MM.1S (cell line): ENCODE results near the gene PCMT1.

Experiments
- DNase-seq: peaks from one replicate; pipeline ENCODE4 v3.0.0-alpha.2; 2015
- H2AFZ ChIP-seq: fragments of 300-600 bp; sonication (generic); 2 replicates; pipeline ENCODE4 v1.6.0; 2016; ENCODE audit warnings: antibody characterized with exemption, low read length
- H3F3A ChIP-seq: fragments of 300-600 bp; sonication (generic); 2 replicates; pipeline ENCODE4 v1.6.1; 2016; ENCODE audit warnings: mild to moderate bottlenecking, antibody characterized with exemption, low read length, moderate library complexity, mixed read lengths; ENCODE audit not compliant: insufficient read depth
- H3K27ac ChIP-seq: fragments of 300-600 bp; sonication (generic); 2 replicates; pipeline ENCODE4 v1.5.1; 2016; ENCODE audit warnings: mild to moderate bottlenecking, low read length
- H3K27me3 ChIP-seq: fragments of 300-600 bp; sonication (generic); replicated peaks from 2 replicates; pipeline ENCODE4 v1.6.0; 2016; ENCODE audit warnings: low read length; ENCODE audit not compliant: insufficient read depth
- H3K36me3 ChIP-seq: fragments of 300-600 bp; sonication (generic); replicated peaks from 2 replicates; pipeline ENCODE4 v1.6.1; 2016; ENCODE audit warnings: mild to moderate bottlenecking, low read length, mixed read lengths; ENCODE audit not compliant: insufficient read depth
- H3K4me1 ChIP-seq: fragments of 300-600 bp; sonication (generic); 2 replicates; pipeline ENCODE4 v1.6.1; 2016; ENCODE audit warnings: low read length, mixed read lengths
- H3K4me2 ChIP-seq: fragments of 300-600 bp; sonication (generic); 2 replicates; pipeline ENCODE4 v1.6.0; 2016; ENCODE audit warnings: low read depth, low read length
- H3K4me3 ChIP-seq: fragments of 300-600 bp; sonication (generic); 2 replicates; pipeline ENCODE4 v1.5.1; 2016; ENCODE audit warnings: low read length, mixed read lengths
- H3K79me2 ChIP-seq: fragments of 300-600 bp; sonication (generic); 2 replicates; pipeline ENCODE4 v1.6.1; 2016; ENCODE audit warnings: mixed run types, low read length, mixed read lengths
- H3K9ac ChIP-seq: fragments of 300-600 bp; sonication (generic); 2 replicates; pipeline ENCODE4 v1.6.1; 2016; ENCODE audit warnings: low read length, mixed read lengths
- H3K9me2 ChIP-seq: fragments of 300-600 bp; sonication (generic); replicated peaks from 2 replicates; pipeline ENCODE4 v1.6.1; 2016; ENCODE audit warnings: mild to moderate bottlenecking, low read length, mixed read lengths; ENCODE audit not compliant: insufficient read depth
- H3K9me3 ChIP-seq: fragments of 300-600 bp; sonication (generic); replicated peaks from 2 replicates; pipeline ENCODE4 v1.6.1; 2016; ENCODE audit warnings: mild to moderate bottlenecking, low read length, mixed read lengths; ENCODE audit not compliant: insufficient read depth
- H4K20me1 ChIP-seq: fragments of 300-600 bp; sonication (generic); 2 replicates; pipeline ENCODE4 v1.6.1; 2016; ENCODE audit warnings: mild to moderate bottlenecking, low read length, moderate library complexity, mixed read lengths; ENCODE audit not compliant: insufficient read depth
- EZH2 ChIP-seq: fragments of 300-600 bp; sonication (generic); optimal IDR thresholded peaks from 2 replicates; pipeline ENCODE3; 2017; ENCODE audit warnings: low read depth, mild to moderate bottlenecking, antibody characterized with exemption, low read length, mixed read lengths
- EZH2phosphoT487 ChIP-seq: fragments of 300-600 bp; sonication (generic); IDR thresholded peaks from 2 replicates; pipeline ENCODE4 v1.6.1; 2018; ENCODE audit warnings: antibody characterized with exemption, low read length
- TF ChIP-seq, protein P1 (sequence below): fragments of 300-600 bp; sonication (generic); IDR thresholded peaks from 2 replicates; pipeline ENCODE4 v1.5.1; 2016; ENCODE audit warnings: antibody characterized with exemption, low read length, mixed read lengths

PCMT1 gene

DNA sequence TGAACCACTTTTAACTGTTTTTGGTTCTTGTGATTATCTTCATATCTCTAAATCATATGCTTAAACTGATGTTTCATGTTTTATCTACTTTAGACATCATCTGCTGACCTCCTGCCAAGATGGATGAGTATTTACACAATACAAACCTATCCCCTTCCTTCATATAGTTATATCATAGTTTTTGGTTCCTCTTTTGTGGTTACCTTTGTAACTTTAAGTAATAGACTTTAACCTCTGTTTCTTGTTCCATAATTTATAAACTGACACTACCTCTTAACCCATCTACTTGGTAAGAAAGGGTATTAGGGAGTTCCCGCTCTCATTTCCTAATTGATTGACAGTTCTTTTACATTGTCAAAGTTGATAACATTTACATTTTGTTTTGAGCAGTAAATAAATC lies 11.9 kb downstream of the PCMT1 start:
- no peak overlapping the region for H2AFZ ChIP-seq
- no peak for TF ChIP-seq EZH2
- TF ChIP-seq EZH2phosphoT487, result no peak
- TF ChIP-seq, protein P1, sequence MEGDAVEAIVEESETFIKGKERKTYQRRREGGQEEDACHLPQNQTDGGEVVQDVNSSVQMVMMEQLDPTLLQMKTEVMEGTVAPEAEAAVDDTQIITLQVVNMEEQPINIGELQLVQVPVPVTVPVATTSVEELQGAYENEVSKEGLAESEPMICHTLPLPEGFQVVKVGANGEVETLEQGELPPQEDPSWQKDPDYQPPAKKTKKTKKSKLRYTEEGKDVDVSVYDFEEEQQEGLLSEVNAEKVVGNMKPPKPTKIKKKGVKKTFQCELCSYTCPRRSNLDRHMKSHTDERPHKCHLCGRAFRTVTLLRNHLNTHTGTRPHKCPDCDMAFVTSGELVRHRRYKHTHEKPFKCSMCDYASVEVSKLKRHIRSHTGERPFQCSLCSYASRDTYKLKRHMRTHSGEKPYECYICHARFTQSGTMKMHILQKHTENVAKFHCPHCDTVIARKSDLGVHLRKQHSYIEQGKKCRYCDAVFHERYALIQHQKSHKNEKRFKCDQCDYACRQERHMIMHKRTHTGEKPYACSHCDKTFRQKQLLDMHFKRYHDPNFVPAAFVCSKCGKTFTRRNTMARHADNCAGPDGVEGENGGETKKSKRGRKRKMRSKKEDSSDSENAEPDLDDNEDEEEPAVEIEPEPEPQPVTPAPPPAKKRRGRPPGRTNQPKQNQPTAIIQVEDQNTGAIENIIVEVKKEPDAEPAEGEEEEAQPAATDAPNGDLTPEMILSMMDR, result no peak
- no peaks in the 10 kb centered on the region for H3K36me3 ChIP-seq
- no peaks in the 10 kb centered on the region for H3K9me2 ChIP-seq
- peaks cover 19% of the 10 kb centered on the region for H3K79me2 ChIP-seq
- H3K27ac ChIP-seq, result no peak overlapping the region
- no peaks in the 10 kb centered on the region for H3K4me1 ChIP-seq
- H3K9me3 ChIP-seq, result no peaks in the 10 kb centered on the region
- no peak overlapping the region for H3K4me2 ChIP-seq
- H4K20me1 ChIP-seq, result no peaks in the 10 kb centered on the region
- peak; percentile 6 for DNase-seq
- no peaks in the 10 kb centered on the region for H3F3A ChIP-seq
- no peak overlapping the region for H3K9ac ChIP-seq
- no peak overlapping the region for H3K4me3 ChIP-seq
- no peaks in the 10 kb centered on the region for H3K27me3 ChIP-seq

DNA sequence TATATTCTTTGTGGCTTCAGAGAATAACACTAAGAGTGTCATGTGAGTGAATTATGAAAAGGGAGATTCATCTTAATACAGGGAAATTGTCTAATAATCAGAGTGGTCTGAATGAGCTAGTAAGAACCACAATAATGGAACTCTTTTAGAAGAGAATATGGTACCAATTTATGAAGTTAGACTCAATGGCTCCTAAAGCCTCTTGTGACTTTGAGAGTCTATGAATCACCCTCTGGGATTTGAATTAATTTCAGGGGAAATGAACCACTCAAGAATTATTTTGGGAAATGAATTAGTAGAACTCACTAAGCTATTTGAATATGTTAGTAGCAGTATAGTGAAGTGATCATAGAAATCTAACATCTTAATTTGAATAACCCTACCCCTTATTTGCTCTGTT lies 14.3 kb downstream of the PCMT1 start:
- TF ChIP-seq EZH2phosphoT487, result no peak
- TF ChIP-seq, protein P1, result no peak
- TF ChIP-seq EZH2, result no peak
- Histone ChIP-seq H3K27me3 (no peaks in the 10 kb centered on the region), H4K20me1 (no peaks in the 10 kb centered on the region), H3K9ac (no peak overlapping the region), H3K27ac (no peak overlapping the region), H3K9me2 (no peaks in the 10 kb centered on the region), H2AFZ (no peak overlapping the region), H3K9me3 (no peaks in the 10 kb centered on the region), H3K4me2 (no peak overlapping the region), H3K4me1 (no peaks in the 10 kb centered on the region), H3K79me2 (peaks cover 19% of the 10 kb centered on the region), H3K4me3 (no peak overlapping the region), H3F3A (no peaks in the 10 kb centered on the region), H3K36me3 (no peaks in the 10 kb centered on the region)
- DNase-seq, result no peak

DNA sequence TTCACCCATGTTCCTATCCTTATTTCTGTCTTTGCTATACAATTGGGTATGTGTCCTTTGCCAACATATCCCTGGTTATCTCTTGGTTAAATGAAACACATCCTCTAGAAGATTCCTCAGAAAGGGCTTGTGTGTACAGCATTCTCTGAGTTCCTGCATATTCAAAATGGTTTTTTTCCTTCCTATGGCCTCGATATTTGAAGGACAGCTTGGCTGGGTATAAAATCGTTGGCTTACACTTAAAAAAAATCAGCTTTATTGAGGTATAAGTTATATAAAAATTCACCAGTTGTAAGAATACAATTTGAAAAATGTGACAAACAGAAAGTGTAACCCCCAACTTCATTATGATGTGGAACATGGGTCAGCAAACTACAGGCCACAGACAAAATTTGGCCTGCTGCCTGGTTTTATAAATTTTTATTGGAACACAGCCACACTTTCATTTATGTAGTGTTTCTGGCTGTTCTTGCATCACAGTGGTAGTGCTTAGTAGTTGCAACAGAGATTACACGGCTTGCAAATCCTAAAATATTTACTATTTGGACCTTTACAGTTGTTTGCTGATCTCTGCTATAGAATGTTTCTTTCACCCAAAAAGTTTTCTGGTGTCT lies 16.7 kb downstream of the PCMT1 start:
- H3K4me1 ChIP-seq, result no peaks in the 10 kb centered on the region
- no peak overlapping the region for H3K4me3 ChIP-seq
- H4K20me1 ChIP-seq, result no peaks in the 10 kb centered on the region
- H3K9ac ChIP-seq, result no peak overlapping the region
- no peaks in the 10 kb centered on the region for H3K9me3 ChIP-seq
- H3K4me2 ChIP-seq, result no peak overlapping the region
- H3K27ac ChIP-seq, result no peak overlapping the region
- H3K79me2 ChIP-seq, result peaks cover 13% of the 10 kb centered on the region
- H3K9me2 ChIP-seq, result no peaks in the 10 kb centered on the region
- no peaks in the 10 kb centered on the region for H3F3A ChIP-seq
- no peak for DNase-seq
- H3K27me3 ChIP-seq, result no peaks in the 10 kb centered on the region
- no peaks in the 10 kb centered on the region for H3K36me3 ChIP-seq
- TF ChIP-seq, protein P1, result no peak
- TF ChIP-seq EZH2phosphoT487 (no peak), EZH2 (no peak)
- H2AFZ ChIP-seq, result no peak overlapping the region
